HG02970 (cell line): ENCODE results near the gene SLC16A14.
"Not testable (repeated sequence)": the region's sequence is repeated elsewhere in the genome, so short reads cannot be mapped to it uniquely, and the experiment has no call there.

Experiments used
- ATAC-seq: cut with Tn5 transposase; IDR thresholded peaks from one replicate; pipeline ENCODE4 v1.9.1; 2021; ENCODE audit warnings: mild to moderate bottlenecking, moderate library complexity, moderate number of reproducible peaks; ENCODE audit not compliant: unreplicated experiment, low FRiP score

Gene SLC16A14, protein sequence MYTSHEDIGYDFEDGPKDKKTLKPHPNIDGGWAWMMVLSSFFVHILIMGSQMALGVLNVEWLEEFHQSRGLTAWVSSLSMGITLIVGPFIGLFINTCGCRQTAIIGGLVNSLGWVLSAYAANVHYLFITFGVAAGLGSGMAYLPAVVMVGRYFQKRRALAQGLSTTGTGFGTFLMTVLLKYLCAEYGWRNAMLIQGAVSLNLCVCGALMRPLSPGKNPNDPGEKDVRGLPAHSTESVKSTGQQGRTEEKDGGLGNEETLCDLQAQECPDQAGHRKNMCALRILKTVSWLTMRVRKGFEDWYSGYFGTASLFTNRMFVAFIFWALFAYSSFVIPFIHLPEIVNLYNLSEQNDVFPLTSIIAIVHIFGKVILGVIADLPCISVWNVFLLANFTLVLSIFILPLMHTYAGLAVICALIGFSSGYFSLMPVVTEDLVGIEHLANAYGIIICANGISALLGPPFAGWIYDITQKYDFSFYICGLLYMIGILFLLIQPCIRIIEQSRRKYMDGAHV

DNA sequence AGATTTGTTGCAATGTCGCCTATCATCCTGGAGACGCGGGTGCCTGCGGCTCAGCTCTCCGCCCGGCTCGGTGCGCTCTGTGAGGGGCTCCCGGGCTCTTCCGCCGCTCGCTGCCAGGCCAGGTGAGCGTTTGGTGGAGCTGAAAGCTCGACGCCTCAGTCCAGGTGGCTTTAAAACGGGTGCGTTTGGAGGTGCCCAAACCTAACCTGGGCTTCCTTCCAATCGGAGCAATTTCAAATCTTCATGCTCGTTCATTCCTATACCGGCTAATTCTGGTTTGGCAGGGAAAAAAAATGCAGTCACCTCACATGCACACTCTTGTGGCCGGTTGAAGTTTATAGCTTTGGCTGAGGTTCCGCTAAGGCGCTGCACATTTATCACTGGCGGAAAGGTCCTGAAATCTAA lies at the start of gene SLC16A14:
Gene SLC16A14 (minus strand): TSS at position 274 of the 405 bp plus-strand sequence. CDS start 9,572 bp downstream, outside the sequence.
- ATAC-seq = peak; percentile 20

DNA sequence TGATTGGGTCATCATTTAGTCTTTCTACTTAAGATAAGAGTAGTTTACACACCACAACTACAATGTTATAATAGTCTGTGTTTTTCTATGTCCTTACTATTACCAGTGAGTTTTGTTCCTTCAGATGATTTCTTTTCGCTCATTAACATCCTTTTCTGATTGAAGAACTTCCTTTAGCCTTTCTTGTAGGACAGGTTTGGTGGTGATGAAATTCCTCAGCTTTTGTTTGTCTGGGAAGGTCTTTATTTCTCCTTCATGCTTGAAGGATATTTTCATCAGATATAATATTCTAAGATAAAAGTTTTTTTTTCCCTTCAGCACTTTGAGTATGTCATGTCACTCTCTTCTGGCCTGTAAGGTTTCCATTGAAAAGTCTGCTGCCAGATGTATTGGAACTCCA lies 38.0 kb upstream of the SLC16A14 start:
- no peak for ATAC-seq

DNA sequence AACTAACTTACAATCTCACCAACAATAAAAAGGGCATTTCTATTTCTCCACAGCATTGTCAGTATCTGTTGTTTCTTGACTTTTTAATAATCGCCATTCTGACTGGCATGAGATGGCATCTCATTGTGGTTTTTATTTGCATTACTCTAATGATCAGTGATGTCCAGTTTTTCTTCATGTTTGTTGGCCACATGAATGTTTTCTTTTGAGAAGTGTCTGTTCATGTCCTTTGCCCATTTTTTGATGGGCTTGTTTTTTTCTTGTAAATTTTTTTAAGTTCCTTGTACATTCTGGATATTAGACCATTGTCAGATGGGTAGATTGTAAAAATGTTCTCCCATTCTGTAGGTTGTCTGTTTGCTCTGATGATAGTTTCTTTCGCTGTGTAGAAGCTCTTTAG lies 33.2 kb upstream of the SLC16A14 start:
- ATAC-seq = not testable (repeated sequence)

DNA sequence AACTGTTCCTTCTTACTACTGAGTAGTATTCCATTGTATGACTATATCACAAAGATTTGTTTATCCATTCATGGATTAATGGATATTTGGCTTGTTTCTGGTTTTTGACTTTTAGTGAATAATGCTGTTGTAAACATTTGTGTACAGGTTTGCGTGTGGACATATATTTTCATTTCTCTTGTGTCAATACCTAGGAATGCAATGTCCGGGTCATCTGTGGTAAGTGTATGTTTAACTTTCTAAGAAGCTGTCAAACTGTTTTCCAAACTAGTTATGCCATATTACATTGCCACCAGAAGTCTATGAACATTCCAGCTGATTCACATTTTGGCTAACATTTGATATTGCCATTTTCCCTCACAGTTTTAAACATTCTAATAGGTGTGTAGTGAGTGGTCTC lies 29.1 kb upstream of the SLC16A14 start:
- ATAC-seq = no peak

DNA sequence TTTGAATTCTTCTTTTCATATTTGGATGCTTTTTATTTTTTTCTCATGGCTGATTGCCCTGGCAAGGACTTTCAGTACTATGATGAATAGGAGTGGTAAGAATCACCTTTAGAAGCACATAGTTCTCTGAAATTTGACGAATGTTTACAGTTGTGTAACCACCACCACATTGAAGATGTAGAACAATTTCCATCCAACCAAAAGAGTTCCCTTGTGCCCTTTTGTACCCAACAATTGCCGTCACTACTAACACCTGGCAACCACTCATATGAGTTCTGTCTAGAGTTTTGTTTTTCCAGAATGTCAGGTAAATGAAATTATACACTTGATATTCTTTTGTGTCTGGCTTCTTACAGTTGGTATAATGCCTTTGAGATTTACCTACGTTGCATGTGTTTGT lies 28.7 kb upstream of the SLC16A14 start:
- no peak for ATAC-seq

DNA sequence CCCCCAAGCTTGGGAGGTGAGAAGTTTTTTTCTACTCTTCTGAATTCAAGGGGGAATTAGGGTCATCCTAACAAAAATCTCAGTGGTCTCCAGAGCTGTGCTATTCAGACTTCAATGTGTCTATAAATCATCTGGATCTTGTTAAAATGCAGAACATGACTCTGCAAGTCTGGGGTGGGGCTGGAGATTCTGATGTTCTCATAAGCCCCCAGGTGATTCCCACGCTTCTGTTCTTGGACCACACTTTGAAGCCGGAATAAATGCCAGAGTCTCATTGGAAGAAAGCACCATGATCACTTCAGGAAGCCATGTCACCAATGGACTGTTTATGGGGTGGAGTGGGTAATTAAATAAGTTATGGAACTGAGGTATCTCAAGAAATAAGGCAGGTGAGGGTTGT lies 22.2 kb upstream of the SLC16A14 start:
- ATAC-seq = no peak

DNA sequence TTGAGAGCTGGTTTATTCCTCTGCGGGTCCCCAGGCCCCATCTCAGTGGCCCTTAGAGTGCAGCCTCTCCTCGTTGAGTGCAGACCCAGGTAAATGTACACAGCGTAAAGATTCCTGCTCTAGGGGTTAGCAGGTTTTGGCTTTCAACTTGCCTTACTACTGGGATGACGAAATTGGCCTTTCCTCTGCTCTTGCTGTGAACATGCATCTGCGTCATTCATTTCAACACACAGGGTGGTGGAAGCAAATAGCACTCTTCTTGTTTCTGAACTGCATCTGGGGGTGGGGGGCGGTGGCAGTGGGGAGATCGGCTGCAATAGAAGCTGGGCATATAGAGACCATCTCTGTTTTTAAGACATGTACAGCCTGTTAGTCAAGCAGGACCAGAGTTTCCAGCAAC lies 16.5 kb upstream of the SLC16A14 start:
- no peak for ATAC-seq

DNA sequence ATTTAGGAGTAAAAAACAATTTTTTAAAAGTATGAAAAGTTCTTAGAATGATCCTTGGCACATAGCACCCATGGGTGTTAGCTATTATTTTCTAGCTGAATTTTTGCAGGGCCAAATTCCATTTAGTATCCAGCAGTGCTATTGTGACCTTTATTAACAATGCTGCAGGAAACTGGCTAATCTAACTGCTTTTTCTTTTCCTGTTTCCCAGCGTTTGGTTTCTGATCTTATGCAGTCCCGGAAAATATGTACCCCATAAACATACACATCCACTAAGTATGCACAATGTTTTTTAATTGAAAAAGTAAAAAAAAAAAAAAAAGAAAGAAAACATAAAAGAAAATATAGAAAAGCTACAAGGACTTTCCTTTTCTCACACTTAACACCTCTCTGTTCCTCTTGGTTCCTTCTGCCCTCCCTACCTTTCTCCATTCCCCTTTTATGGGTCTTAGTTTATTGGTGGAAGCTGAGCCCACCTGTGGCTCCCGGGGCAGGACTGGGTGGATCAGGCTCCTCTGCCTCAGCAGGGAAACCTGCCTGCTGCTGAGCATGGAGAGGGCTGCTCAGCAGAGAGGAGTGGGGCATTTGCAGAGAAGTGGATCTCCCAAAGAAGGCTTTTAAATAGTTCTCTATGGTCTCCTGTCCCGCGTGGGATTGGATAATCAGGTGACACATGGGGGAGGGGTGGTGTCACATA lies 9.3 kb upstream of the SLC16A14 start:
- ATAC-seq = no peak

DNA sequence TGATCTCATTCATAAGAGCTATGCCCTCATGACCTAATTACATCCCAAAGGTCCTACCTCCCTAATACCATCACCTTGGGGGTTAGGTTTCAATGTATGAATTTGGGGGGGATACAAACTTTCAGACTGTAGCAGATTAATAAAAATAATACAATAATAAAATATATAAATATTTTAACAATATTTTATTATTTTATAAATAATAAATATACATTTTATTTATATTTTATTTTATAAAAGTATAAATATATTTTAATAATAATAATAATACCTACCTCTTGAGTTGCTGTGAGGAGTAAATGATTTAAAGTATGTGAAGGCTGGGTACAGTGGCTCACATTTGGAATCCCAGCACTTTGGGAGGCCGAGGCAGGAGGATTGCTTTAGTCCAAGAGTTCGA lies 8.1 kb upstream of the SLC16A14 start:
- ATAC-seq = no peak

DNA sequence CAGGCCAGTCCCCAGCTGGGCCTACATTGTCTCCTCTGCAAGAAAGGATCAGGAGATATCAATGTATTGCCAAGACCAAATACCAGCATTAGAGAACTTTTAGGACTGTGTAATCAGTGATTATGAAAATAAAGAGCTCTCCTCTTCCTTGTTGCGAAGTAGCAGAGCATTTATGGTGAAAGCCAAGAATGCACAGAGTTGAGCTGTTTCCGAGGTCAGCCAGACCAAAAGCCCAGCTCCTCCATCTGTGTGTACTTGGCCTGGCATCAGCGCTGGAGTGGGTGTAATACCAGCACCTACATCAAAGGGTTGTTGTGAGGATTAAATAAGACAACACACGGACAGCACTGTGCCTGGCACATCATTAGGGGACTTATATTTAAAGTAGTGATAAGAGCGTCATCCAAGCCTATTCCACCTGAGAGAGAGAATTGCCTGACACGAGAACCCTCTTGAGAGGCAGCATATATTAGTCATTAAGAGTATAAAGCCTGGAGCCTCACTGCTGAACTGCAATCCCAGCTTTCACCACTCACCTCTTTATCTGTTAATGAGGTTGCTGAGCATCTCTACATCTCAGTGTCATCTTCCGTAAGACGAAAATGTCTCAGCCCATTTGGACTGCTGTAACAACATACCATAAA lies 7.4 kb upstream of the SLC16A14 start:
- ATAC-seq = no peak

DNA sequence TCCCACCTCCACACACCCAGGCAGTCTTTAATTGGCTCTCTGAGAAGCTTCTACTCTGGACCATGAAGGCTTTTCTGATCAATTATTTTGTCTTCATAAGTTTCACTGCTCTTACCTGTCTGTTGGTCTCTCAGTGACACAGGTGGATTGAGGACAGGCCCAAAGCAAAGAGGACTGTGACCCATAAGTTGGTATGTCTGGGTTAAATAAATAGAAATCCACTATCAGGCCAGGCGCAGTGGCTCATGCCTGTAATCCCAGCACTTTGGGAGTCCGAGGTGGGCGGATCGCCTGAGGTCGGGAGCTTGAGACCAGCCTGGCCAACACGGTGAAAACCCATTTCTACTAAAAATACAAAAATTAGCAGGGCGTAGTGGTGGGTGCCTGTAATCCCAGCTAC lies 2.7 kb upstream of the SLC16A14 start:
- ATAC-seq = no peak

DNA sequence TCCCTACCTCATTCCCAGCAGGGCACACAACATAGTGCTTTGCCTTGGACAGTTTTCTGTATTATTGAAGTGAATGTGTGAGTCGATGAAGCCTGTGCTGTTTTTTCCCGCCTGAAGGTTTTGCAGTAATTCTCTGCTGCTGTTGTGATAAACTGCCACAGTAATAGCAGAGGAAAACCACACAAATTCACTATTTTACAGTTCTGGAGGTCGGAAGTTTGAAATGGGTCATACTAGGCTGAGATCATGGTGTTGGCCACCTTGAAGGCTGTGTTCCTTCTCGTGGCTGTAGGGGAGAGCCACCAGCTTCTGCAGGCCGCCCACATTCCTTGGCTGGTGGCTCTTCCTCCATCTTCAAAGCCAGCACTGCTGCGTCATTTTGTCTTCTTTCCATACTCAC lies 678 bp upstream of the SLC16A14 start:
- ATAC-seq = no peak

DNA sequence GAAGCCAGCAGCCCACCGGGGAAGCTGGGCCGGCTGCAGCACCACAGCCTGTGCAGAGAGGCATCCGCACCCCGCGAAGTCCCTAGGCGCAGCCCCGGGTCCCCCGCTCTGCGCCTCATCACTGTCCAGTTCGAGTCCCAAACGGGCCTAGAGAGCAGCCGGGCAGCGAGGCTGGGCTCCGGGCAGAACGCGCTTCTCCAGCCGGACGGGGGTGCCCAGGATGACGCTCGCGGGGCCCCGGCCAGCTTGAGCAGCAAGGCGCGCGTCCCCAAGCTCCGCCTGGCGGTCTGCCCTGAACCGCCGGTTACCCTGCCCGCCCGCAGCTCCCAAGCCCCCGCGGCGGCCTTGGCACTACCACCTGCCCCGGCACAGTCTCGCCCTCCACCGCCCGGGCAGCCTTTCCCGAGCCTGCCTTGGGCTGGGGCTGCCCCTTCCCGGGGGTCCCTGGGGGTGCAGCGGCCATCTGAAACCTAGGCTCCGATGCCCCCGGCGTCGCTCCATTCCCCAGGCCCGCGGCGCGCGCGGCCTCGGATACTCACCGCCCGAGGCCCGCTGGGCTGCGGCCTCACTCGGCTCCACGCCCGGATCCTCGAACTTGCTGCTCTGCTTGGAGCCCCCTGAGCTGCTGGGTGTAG lies 591 bp downstream of the SLC16A14 start:
- ATAC-seq = peak; percentile 38

DNA sequence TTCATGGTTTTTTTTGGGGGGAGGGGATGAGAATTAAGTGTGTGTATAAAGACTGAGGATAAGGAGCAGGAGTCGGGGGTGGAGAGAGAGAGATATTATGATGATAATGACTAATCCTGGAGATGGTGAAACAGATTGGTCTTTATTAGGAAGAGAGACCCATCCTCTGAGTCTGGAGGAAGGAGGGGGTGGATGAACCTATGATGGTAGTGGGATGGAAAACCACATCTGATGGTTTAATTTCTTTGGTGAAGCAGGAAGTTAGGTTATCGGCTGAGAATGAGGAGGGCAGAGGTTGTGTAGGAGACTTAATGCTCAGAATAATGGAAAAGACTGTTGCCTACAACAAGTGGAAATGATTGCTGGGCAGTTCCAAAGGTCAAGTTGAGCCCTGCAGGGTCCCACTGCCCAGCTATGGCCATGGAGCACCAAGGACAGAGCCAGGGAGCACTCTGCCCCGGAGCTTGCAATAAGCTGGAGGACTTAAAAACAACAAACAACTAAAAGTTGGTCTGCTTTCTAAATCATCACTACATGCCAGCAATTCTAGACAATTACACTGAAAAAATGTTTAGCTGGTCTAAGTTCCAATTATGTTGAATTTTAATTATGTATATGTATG lies 7.9 kb downstream of the SLC16A14 start:
- no peak for ATAC-seq

DNA sequence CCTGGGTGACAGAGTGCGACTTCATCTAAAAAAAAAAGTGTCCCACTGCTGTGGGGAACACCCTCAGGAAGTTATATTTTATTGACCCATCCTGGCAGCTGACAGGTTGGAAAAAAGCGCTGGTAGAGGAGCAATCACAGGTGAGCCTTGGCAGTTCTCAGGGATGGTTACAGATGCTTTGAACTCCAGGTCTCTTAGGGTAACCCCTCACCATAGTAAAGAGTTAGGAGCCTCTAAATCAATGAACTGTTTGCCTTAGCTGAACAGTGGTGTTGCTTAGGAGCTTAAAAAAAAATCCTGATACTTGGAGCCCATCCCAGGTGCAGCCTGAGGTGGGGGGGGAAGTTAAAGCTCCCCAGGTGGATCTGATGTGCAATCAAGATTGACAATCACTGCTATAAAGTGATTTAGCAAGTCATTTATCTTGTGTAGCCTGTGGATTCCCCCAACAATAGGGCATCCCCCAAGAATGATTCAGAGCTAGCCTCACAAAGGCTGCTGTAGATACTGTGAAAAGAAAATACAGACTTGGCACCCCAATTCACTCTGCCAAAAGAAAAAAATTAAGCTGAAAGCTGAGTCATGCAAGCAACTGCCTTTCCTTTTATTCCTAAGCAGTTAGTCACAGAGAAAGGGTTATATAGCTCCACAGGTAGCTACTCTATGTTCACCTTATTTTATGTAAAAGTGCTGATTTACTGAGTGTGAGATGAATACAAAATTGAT lies 14.8 kb downstream of the SLC16A14 start:
- ATAC-seq = no peak

DNA sequence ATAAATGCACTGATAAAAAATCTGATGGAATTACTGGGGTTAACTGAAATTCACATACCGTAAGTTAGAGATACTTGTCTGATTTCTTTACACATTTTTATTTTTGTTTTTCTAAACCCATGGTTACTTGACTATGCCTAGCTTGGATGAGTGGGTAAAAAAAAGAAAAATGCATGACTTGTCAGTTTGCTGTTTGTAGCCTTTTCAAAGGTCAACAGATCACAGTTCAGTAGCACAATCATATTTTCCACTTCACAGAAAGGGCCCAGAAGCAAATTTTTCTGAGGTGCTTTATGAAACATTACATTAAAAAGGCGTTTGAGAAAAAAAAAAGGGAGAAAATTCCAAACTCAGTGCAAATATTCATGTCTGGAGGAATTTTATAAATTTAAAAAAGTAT lies 16.4 kb downstream of the SLC16A14 start:
- no peak for ATAC-seq

DNA sequence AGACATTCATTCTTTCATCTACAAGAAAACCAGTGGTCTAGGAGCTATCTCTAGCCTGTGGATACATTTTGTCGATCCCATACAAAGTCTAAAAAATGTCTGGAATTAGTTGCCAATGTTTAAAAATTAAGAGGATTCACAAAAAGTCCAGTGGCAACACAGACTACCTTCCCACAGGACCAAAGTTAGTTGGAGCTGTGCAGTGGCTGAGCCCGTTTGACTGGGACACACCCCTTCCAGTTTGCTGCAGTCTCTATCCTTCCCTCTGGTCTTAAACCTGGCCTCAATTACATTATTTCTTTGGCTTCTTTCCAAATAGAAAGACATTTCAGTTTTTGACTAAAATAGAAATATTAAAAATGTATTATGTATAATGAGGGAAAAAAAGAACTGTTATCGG lies 18.6 kb downstream of the SLC16A14 start:
- no peak for ATAC-seq

DNA sequence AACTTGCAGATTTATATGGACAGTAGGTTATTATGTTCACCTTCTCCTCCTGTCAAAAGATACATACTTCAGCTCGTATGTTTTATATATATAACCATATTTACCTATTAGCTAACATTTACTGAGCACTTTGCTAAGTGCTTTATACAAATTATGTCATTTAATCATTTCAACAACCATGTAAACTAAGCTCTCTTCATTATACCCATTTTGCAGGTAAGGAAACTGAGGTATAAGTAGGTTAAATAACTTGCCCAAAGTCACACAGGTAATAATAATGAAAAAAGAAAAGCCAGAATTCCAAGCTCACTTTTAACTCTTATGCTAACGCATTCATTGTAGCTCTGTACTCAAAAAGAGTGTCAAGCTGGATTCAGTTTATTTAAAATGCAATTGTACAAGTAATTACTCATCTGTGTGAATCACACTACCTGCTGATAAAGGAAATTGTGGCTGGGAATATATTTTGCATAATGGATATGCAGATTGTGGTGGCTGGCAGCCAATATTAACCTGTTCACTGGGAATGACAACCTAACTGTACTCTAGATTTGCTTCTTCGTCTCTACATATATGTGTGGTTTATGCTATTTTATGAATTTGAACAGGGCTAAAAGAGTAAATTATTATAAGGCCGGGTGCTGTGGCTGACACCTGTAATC lies 20.6 kb downstream of the SLC16A14 start:
- no peak for ATAC-seq

DNA sequence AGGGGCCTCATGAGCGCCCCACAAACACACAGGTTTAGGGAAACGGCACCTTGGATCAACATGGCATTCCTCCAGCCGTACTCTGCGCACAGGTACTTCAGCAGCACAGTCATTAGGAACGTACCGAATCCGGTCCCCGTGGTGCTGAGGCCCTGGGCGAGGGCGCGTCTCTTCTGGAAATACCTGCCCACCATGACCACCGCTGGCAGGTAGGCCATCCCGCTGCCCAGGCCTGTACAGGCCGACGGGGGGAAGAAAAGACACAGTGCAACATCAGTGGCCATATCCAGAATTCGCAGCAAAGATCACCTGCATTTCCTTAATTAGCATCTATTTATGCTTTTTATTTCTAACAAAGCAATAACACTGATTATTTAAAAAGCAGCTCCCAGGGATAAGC lies 22.2 kb downstream of the SLC16A14 start:
- ATAC-seq = no peak
